Measurements from ENCODE around the gene DEFB124.
"Not testable (repeated sequence)": the region's sequence is repeated elsewhere in the genome, so short reads cannot be mapped to it uniquely, and the experiment has no call there.

Gene DEFB124

DNA sequence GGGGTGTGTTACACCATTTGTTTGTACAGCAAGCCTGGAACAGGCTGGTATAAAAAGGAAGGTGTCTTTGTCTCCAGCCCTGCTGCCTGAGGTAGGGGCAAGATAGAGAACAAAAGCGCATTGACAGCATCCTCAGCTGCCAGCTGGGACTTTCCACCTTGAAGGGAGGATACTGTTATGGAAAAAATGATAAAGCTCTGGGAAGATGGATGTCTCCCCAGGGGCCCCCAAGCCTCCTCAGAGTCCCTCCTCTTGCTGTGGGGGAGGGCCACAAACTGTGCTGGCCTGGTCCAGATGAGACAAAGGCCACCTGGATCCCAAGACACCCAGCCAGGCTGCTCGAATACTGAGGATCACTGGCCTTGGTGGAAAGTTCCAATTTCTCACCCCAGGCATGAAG, 13.2 kb upstream of the DEFB124 start:
- DNase-seq (ENCODE audit: low read depth), result no peak

DNA sequence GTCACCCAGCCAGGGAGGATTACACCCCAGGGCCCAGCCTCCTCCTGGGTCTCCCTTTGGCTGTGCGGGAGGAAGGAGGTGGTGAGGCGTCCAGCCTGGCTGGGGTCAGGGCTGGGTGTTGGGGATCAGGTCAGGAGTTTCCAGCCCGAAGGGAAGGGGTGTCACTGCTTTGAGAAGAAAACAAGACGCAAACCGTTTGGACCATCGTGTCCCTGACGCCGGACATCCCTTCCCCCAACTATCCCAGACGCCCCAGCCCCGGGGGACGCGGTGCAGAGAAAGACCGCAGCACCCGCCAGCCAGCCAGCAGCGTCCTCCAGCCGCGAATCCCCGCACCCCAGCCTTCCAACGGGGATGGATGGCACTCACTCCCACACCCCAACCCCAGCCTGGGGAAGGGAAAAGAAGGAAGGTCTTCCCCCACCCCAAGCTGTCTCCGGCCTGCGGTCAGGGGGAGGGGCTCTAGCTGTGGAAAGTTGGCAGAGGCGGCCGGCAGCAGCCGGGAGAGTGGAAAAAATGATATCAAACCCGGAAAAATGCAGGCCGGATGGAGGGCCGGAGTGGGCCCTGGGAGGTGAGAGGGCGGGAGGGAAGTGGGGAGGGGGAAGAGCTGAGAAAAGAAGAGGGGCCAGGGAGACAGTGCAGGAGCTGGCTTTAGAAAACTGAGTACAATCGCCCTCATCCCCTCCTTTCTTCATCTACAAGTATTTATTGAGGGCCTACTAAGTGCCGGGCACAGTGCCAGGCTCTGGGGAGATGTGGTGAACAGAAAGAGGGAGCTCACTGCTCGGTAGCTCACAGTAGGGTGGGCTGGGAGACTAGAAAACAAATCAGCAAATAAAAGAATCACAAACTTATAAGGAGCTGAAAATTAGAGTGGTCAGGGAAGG, 10.8 kb upstream of the DEFB124 start:
- DNase-seq (ENCODE audit: low read depth), result no peak

DNA sequence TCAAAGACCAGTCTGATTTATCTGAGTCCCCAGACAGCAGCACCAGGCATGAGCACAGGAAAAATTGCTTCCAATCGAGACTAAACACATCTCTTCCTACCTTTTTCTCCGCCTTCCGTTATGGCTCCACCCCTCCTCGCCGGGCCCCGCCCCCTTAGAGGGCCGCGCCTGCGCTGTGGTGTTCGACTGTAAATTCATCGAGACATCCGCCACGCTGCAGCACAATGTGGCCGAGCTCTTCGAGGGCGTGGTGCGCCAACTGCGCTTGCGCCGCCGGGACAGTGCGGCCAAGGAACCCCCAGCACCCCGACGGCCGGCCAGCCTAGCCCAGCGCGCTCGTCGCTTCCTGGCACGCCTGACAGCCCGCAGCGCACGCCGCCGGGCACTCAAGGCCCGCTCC, 9.1 kb upstream of the DEFB124 start:
- DNase-seq (ENCODE audit: low read depth), result no peak

DNA sequence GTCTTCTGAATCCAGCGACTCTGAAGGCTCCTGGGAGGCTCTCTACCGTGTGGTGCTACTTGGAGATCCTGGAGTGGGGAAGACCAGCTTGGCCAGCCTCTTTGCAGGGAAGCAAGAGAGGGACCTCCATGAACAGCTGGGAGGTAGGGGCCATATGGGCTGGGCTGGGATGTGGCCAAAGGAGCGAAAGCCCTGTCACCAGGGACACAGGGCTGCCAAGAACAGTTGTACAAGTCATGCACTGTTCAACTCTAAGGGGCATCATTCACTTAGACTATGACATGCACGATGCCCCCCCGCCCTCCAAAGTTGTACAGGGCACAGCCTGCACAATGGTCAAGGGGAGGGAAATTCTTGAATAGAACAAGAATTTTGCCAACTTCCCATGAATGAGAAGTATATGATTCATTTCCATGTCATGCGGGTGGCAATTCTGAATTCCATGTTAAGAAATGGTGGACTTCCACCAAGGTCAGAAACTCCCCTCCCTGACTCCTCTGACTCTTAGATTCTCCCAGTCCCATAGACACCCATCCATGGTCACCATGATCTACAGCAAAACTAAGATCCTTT, 1.8 kb upstream of the DEFB124 start:
- no peak for DNase-seq (ENCODE audit: low read depth)

DNA sequence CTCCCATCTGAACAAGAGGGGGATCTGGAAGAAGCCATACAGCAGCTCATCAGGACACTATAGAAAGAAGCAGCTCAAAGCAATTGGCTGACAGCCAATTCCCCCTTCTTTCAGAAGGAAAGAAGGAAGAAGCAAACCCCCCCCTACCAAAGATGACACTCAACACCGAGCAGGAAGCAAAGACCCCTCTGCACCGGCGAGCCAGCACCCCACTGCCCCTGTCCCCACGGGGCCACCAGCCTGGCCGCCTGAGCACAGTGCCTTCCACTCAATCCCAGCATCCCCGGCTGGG, 1.3 kb upstream of the DEFB124 start:
- DNase-seq (ENCODE audit: low read depth), result no peak

DNA sequence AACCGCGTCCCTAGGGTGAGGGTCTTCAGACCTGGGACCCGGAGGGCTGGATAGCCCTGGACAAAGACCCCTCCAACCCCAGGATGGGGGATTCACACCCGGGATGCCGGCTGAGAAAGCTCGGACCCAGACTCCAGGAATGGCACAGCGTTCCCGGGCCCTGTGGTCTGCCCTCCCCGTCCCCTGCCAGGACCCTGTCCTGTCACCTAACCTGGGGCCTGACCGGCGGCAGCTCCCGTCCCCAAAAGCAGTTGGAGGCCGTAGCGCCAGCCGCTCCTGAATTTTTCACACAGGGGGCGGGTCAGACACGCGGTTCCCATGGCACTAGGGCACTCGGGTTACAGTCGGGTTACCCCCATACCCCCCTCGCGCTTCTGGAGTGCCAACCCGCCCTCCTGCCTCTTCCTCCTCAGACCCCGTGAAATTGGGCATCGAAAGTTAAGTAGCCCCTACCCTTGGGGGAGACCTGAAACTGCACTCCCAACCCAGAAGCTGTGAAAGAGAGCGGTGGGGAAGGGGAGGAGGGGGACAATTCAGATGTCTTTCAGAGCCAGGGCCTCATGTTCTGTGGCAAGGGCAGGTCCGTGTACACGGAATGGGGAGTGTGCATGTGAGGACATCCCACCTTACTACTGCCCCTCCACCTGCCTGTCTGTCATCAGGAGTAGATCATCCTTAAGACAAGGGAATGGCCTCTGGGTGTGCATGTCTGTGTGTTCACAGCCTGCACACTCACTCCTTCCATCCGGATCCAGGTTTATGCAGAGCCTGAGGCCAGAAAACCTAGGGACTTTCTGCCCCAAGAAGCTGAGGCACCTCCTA, 756 bp upstream of the DEFB124 start:
- DNase-seq (ENCODE audit: low read depth), result no peak

DNA sequence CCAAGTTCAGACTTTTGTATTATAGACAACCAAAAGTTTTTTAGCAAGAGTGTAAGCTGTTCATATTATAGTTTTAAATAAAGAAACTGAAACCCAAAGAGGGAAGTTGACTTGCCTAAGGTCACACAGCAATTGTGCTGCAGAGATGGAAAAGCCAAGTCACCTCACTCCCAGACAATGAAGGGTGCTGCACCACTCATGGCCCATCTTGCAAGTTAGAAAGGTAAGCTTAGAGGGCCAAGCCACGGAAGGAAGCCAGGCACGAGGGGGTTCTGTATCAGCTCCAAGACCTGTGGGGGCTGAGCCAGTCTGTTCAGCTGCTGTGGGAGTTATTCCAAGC, 860 bp downstream of the DEFB124 start:
- no peak for DNase-seq (ENCODE audit: low read depth)

DNA sequence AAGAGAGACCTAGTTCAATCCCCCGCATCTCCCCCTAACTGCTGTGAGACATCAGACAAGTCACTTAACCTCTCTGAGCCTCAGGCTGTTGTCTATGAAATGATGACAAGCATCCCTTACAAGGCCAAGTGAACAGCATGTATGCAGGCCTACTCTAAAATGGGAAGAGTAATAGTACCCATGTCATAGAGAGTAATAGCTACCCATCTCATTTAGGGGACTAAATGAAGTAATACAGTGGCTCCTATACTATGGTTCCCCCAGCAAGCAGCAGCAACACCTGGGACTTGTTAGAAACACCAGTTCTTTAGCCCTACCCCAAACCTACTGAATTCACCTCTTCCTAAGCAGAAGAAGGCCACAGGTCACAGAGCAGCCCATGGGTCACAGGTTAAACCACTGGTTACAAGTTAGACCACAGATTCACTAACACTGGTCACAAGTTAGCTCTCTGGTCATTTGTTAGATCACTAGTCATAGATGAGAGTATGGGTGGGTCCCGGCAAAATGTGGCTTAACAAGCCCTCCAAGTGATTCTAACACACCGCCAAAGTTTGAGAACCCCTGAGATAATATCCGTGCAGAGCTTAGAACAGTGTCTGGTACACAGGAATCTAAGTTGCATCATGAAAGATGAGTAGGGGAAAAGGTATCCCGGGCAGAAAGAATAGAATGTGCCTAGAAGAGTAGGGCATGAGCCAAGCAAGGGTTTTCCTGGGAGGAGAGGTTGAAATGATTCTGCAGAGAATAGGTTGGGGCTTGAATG, 1.4 kb downstream of the DEFB124 start:
- DNase-seq (ENCODE audit: low read depth), result no peak

DNA sequence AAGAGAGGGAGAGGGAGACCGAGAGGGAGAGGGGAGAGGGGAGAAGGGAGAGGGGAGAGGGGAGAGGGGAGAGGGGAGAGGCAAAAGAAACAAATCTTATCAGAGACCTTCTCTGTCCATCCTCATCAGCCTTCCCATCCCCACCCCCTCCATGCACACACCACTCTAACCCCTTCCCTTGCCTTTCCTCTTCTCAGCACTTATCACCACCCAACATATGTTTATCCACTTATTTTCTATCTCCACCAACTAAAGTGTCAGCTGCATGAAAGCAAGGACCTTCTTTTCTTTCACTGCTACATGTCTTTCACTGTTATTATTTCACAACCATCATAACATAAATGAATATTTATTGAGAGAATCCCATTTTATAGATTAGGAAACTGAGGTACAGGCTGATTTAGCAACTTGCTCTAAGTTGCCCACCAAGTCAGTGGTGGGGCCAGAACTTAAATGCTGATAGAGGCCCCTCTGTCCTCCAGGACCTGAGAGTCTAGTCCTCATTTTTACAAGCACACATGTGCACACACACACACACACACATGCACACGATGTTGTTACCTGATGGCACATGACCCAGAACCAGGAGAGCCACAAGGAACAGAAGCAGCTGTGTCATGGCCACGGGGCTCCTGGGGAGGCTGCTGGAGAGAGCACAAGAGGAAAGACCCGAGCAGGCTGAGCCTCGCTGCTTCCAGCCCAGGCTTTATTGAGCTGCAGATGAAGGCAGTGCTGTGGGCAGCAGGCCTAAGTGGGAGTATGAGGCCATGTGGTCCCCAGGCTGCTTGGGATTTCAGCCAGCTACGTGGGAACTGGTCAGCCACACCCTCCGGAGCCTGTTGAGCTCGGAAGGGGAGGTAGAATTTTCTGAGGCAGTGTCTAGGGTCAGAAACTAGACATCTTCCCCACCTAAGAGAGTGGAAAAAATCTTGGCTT, 2.3 kb downstream of the DEFB124 start:
- DNase-seq (ENCODE audit: low read depth), result no peak

DNA sequence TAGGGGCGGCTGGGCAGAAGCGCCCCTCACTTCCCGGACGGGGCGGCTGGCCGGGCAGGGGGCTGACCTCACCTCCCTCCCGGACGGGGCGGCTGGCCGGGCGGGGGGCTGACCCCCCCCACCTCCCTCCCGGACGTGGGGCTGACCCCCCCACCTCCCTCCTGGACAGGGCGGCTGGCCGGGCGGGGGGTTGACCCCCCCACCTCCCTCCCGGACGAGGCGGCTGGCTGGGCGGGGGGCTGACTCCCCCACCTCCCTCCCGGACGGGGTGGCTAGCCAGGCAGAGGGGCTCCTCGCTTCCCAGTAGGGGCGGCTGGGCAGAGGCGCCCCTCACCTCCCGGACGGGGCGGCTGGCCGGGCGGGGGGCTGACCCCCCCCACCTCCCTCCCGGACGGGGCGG, 4.0 kb downstream of the DEFB124 start:
- DNase-seq (ENCODE audit: low read depth), result not testable (repeated sequence)

DNA sequence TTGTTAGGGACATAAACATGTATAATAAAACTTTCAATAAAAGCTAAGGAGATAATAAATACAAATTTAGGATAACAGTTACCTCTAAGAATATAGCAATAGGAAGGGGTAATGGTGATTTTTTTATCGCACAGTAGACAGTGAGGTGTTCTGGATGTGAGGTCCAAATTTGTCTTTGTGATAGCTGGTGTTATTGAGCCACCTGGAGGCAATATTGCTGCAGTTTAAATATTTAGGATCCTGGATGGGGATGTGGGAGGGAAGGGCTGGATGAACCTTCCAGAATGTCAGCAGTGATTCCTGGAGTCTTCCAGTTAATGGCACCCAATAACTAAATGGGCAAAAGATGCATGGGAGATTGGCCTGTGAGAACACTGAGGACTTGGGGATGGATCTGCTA, 20.6 kb downstream of the DEFB124 start:
- DNase-seq (ENCODE audit: low read depth), result no peak

DNA sequence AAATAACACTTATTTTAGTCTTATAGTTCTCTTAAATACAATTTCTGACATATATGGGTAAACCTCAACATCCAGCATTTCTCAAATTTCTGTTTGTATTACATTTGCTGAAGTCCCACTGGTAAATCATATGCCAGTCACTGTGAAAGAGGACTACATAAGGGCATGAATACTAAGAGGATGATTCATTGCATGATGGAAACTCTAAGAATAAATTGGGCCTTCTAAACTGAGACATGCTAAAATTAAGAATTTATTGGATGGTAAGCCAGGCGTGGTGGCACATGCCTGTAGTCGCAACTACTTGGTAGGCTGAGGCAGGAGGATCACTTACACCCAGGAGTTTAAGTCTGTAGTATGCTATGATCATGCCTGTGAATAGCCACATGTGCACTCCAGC, 22.4 kb downstream of the DEFB124 start:
- no peak for DNase-seq (ENCODE audit: low read depth)

DNA sequence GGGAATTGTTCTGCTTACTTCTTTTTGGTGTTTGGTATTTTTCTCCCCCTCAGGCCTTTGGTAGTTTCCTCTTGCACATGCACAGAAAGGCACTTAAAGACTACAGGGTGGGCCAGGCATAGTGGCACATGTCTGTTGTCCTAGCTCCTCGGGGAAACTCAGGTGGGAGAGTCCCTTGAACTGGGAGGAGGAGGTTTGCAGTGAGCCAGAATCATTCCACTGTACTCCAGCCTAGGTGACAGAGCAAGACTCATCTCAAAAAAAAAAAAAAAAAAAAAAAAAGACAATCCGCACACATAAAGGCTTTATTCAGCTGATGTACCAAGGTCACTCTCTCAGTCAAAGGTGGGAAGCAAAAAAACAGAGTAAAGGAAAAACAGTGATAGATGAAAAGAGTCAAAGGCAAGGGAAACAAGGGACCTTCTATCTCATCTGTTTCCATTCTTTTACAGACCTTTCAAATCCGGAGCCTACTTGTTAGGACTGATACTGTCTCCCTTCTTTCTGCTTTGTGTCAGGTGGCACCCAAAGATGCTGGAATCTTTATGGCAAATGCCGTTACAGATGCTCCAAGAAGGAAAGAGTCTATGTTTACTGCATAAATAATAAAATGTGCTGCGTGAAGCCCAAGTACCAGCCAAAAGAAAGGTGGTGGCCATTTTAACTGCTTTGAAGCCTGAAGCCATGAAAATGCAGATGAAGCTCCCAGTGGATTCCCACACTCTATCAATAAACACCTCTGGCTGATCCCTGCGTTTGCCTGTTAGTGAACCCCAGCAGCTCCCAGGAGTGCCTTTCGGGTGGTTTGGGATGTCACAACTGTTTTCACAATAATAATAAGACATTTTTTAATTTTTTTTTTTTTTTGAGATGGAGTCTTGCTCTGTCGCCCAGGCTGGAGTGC, 25.2 kb downstream of the DEFB124 start:
- no peak for DNase-seq (ENCODE audit: low read depth)

DNA sequence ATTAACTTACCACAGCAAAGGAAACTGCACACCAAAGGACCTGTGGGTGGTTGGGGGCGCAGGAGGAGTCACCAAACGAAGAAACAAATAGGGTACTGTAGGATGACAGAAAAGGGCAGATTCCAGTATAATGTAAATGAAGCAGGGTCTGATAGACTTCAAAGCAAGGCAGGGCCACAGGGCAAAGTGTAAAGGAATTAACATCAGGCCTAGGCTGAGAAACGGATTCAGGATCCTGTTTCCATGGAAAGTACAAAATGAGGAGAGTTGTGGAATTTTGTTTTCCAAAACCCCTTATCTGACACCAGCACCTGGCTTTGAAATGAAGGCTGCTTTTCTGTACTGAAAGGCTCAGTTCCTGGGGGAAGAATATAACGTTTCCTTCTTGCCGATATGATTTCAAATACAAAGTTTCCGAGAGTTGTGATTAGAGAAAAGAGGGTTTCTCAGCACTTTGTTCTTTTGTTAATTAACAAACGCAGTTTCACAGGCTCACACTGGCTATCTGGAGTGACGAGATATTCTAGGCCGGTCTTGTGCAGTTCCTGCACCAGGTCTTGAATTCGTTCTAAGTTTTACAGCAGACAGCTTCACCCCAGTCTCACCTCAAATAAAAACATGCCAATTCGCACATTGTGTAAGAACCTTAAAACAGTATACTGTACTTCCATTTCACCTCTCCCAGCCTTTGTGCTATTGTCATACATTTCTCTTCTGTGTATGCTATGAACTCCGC, 28.7 kb downstream of the DEFB124 start:
- DNase-seq (ENCODE audit: low read depth), result no peak

DNA sequence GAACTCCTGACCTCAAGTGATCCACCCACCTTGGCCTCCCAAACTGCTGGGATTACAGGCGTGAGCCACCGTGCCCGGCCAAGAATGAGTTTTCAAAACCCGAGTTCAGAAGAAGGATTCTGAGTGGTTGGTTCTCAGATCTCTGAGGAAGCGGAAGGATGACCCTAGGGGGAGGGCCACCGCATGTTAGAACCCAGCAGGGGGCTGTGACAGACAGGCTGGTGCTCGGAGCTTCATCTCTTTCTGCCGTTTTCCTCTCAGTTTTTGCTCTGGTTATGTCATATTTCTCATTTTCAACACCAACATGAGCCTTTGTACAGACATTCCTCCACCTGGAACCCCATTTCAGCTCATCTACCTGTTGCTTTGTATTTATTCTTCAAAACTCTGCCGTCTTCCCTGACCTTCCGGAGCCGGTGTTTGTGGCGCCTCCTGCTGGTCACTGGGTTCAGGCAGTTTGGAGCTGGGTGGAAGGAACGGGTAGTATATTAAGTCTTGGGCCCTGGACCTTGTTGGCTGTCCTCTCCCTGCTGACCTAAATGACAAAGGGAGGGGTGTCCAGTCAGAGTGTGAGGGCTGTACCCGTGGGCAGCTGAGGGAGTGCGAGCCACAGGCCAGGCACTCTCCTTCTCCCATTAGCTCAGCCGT, 34.8 kb downstream of the DEFB124 start, which contains the start of gene DEFB123:
DEFB123 (plus strand) TSS at position 621 of the 648 bp plus-strand sequence. CDS start 67 bp downstream, outside the sequence.
- DNase-seq (ENCODE audit: low read depth), result no peak

DNA sequence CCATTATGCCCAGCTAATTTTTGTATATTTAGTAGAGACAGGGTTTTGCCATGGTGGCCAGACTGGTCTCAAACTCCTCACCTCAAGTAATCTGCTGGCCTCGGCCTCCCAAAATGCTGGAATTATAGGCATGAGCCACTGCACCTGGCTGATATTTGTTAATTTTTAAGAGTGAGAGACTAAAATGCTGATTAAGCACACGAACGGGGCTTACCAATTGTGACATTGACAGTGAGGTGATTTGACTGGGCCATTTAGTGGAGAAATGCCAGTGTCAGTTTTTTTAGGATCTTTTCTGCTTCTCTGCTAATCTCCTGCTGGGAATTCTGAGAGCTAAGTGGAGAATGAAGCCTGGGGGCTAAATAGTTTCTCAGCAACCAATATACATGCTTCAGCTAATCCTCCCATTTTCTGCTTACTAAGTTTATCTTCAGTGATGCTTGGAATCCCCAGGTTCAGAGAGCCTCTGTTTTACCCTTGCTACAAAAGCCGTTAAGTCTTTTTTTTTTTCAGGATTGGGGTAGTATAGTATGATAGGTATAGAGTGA, 44.3 kb downstream of the DEFB124 start:
- no peak for DNase-seq (ENCODE audit: low read depth)

DNA sequence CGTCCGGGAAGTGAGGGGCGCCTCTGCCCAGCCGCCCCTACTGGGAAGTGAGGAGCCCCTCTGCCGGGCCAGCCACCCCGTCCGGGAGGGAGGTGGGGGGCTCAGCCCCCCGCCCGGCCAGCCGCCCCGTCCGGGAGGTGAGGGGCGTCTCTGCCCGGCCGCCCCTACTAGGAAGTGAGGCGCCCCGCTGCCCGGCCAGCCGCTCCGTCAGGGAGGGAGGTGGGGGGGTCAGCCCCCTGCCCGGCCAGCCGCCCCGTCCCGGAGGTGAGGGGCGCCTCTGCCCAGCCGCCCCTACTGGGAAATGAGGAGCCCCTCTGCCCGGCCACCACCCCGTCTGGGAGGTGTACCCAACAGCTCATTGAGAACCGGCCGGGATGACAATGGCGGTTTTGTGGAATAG, 47.4 kb downstream of the DEFB124 start:
- not testable (repeated sequence) for DNase-seq (ENCODE audit: low read depth)

DNA sequence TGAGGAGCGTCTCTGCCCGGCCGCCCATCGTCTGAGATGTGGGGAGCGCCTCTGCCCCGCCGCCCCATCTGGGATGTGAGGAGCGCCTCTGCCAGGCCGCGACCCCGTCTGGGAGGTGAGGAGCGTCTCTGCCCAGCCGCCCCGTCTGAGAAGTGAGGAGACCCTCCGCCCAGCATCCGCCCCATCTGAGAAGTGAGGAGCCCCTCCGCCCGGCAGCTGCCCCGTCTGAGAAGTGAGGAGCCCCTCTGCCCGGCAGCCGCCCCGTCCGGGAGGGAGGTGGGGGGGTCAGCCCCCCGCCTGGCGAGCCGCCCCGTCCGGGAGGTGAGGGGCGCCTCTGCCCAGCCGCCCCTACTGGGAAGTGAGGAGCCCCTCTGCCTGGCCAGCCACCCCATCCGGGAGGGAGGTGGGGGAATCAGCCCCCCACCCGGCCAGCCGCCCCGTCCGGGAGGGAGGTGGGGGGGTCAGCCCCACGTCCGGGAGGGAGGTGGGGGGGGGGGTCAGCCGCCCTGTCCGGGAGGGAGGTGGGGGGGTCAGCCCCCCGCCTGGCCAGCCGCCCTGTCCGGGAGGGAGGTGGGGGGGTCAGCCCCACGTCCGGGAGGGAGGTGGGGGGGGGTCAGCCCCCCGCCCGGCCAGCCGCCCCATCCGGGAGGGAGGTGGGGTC, 47.9 kb downstream of the DEFB124 start:
- not testable (repeated sequence) for DNase-seq (ENCODE audit: low read depth)
